ENCODE data around the gene LLCFC1.
"Not testable (repeated sequence)": the region's sequence is repeated elsewhere in the genome, so short reads cannot be mapped to it uniquely, and the experiment has no call there.

LLCFC1 gene

DNA sequence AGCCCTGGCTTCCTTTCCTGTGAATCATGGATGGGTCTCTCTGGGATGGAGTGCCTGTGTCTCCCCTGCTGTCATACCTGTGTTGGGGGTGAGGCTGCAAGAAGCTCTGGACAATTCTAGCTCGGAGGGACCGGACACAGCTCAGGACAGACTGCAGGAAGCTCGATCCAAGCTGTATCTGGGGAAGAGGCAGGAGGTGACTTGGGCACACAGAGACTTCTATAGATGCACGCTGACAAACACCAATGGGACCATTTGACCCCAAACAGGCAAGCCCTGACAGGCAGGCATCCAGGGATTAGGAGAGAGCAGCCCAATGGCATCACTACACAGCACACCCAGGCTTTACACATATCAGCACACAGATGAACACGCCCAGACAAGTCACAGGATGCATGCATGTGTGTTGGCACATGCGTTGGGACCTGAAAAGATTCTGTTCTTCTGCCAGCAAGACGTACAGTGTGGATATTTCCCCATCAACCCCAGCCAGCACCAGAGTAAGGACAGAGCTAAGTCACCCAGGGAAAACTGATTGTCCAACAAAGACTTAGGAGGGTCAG is 4.5 kb downstream of the LLCFC1 start:
- no peak for DNase-seq

DNA sequence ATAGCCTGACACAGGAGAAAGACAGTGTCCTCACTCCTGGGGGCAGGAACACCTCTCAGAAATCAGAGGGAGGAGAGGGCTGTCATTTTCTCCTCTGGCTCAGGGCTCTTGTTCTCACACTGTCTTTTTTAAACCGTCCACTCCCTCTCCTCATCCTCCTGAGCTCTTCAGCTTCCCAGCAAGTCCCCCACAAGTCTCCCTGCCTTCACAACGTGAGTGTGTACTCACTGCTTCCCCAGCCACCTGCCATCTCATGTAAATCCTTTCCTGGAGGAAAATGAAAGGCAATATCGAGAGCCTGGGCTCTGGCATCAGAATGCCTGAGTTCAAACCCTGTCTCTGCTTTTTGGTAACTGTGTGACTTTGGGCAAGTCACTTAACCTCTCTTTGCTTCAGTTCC is 5.7 kb downstream of the LLCFC1 start:
- no peak for DNase-seq

DNA sequence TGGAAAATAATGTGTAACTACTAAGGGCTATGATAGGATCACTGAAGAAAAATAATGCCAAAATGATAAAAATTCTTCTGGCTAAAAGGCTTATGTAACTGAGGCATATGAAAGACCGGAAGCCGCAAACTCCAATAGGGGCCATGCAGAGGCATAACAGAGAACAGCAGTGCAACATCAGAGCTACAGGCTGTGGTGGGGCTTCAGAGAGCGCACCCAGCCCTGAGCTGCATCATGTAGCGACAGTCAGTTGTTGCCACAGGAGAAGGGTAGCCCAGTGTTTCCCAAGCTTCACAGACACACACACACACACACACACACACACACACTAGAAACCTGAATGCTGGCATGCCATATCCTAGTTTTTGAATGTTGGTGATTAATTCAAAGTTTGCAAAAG is 9.3 kb downstream of the LLCFC1 start:
- DNase-seq = no peak

DNA sequence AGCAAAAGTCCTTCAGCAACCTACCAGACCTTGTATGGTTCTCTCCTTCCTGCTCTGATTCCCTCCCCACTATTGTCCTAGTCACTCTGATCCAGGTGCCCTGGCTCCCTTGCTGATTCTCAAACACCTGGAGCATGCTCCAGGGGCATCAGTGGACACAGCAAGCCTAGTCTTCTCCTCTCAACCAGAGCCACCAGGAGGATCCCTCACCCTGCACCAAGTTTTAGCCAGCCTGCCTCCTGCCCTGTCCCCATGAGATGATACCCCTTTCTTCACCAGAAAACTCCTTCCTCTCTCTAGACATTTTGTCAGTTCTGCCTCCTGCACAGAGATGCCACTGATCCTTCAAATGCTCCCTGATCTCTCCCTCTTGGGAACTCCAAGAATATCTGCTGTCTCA is 11.0 kb downstream of the LLCFC1 start:
- DNase-seq = no peak

DNA sequence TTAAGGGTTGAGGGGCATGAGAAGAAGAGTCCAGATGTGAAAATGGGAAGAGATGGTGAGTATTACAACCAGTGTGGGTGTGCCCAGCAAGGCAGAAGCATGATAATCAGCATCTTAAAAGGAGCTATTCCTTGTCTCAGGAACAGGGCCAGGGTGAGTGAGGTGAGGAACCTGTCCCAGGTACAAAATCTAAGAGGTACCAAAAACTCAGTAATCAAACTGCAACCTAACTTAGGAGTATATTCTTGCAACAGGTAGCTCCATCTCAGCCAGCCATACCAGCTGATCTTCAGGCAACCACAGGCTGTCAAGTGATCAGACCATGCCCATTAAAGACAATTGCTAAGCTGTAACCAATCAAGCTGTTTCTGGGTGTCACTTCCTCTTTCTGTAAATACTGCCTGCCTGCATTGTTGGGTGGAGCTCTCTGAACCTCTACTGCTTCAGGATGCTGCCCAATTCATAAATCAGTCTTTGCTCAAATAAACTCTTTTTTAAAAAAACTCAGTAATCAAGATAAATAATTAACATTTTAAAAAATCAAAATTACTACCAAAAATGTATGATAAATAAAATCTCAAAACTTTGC is 15.5 kb downstream of the LLCFC1 start:
- no peak for DNase-seq

DNA sequence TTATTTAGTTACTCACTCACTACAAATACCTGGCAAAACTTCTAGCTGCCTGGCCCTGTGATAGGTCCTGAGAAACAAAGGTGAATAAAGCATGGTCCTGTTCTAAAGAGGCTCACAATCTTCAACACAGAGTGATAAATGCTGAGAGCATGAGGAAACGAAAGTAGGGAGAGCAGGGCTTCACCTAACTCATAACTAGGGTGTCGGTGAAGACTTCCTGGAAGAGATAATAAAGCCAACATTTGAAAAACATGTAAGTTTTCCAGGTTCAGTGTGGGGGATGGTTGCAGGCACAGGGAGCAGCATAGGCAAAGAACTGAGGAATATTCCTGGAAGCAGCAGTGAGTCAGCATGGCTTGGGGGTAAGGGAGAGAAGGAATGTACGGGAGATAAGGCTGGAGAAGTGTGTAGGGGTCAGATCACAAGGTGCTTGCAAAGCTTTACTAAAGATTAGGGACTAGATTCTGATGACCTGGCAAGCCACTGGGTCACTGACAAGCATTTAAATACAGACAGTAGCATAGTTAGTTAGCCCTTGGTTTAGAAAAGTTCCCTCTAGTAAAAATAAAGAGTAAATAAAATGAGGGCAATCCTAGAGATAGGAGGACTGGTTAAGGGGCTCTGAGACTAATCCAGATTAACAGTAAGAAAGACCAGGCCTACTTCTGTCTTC is 17.8 kb downstream of the LLCFC1 start:
- no peak for DNase-seq

DNA sequence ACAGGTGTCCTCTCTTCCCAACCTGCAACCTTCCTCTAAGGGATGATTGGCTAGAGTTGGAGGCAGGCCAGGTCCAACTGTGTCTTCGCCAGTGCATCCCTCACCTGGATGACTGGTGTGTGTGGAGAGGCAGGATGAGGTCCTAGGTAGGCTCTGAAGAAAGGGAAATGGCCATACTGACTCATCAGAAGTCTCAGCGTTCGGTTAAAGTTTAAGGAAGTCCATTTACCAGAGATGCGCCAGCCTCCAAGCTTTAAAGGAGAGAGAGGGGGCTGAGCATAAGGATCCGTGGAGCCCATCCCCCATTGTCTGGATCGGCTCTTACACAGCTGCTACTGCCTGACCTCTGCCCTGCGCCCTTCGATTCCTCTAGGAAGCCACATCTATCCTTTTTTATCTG is 18.4 kb downstream of the LLCFC1 start:
- DNase-seq = no peak

DNA sequence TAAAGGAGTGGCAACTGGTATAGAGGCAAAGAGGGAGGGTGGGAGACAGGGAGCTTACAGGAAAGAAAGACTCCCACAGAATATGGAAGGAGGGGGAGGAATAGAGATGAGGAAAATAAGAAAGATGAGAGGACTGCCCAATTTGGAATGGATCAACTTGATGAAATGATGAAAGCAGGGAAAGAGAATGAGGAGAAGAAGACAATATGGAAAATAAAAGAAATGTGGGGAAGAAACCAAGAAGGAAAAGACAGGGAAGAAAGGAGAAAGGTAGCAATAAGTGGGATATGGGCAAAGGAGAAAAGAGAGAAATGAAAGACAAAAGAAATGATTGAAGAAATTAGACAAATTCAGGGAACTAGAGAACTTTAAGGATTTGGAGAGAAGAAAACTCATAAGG is 19.9 kb downstream of the LLCFC1 start:
- DNase-seq = no peak

DNA sequence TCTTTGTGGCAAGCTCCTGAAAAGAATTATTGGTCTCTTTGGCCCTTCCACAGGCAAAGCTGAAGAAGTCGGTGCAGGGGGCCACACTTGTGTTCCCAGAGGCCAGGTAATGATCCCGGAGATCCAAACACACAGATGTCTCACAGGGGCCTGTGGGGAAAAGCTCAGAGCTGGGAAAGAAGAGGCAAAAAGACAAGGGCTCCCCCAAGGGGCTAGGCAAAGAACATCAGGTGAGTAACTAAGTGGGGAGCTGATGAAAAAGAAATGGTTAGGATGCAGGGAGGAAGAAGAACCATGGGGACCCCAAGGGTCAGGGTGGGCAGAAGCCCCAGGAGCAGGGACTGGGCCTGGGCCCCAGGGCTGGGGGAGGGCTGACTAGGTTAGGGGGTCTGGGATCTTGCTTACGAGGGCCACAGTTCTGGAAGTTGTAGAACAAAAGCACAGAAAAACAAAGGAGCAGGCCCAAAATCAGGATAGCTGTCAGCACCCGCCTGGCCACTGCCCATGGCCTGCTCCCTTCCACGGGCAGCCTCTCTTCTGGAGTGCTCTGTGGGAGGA is 21.8 kb downstream of the LLCFC1 start:
- DNase-seq = no peak

DNA sequence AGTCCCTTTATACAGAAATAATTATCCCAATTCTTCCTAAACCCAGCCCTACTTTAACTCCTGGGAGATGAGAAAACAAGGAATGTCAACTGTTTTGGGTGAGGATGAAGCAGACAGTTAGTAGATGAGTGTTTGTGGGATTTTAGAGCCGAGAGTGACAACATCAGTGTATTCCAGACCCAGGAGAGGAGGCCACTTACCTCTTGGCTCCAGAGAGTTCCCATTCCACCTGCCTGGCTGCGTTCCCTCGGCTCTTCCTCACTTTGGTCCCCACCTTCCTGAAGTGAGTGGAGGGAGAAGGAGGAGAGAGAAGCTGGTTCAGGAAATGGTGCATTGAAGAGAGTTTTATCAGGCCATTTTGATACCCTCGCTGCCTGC is 22.3 kb downstream of the LLCFC1 start:
- no peak for DNase-seq

DNA sequence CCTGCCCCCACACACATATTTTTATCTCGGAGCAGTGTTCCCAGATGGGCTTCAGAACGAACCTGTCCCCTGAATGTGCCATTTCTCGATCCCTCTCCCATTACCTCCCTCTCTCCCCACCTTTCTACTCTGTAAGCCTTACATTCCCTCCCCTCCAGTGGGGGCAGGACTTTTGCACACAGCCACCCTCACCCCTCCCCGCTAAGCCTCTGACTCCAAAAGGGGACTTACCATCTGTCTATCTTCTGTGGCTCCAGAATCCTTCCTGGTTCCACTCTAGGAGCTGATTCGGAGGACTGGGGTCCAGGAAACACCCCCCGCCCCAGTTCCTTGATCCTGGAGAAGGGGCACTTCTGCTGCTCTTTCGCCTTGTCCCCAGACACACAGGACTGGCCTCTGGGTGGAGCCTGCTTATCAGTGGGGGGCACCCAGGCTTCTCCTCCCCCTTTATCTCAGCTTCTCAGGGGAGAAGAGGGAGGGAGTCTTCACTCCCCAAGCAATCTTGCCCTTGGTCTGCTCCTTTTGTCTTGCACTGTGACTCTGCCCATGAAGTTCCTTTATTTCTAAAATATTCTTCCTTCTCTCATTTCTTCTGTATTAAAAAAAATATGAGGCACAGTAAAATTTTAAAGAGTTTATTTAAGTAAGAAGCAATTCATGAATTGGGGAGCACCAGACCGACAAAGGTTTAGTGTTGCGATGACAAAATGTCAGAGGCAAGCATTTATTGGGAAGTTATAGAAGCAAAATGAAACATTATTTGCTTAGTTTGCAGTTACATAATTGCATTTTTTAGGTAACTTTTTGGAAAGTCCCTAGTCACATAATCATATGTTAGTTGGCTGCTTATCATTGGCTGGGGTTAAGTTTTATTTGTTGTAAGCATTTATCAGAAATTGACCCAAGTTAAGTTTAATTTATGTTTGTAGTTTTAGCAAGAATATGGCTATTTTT is 23.0 kb downstream of the LLCFC1 start, which contains the start of gene KEL:
TSS of gene KEL (minus strand) at position 391 of the 954 bp plus-strand sequence. CDS start at position 234, 157 bp downstream.
- no peak for DNase-seq

DNA sequence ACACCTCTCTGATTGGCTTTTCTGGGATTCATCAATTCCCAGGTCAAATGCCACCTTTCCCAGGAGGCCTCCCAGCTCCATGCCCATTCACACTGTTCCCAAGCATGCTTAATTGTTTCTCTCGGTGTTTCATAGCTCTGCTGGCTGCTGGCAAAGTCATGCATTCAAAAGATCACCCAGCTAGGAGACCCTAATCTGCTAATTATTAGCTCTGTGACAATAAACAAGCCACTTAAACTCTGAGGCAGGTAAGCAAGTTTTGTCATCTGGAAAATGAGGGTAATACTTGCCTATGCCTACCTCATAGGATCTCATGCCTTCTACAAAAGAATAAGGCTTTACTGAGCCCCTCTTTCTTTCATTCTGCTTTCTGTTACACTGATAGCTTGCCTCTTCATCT is 23.7 kb downstream of the LLCFC1 start:
- DNase-seq = no peak

DNA sequence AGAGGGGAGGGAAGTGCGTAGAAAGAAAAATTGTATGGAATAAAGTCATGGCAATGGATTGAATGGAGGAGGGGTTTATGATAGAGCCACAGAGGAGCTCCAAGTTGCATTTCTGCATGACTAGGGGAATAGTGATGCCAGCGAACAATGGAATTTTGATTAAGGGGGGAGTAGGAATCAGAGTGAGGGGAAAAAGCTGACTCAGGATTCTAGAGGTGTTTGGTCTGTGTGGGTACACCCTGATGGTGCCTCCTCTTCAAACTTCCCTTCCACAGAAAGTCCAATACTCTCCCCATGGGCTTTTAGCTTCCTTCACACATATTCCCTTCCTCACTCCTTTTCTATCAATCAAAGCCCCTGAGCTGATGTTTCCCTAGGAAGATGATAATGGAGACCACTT is 24.7 kb downstream of the LLCFC1 start:
- no peak for DNase-seq

DNA sequence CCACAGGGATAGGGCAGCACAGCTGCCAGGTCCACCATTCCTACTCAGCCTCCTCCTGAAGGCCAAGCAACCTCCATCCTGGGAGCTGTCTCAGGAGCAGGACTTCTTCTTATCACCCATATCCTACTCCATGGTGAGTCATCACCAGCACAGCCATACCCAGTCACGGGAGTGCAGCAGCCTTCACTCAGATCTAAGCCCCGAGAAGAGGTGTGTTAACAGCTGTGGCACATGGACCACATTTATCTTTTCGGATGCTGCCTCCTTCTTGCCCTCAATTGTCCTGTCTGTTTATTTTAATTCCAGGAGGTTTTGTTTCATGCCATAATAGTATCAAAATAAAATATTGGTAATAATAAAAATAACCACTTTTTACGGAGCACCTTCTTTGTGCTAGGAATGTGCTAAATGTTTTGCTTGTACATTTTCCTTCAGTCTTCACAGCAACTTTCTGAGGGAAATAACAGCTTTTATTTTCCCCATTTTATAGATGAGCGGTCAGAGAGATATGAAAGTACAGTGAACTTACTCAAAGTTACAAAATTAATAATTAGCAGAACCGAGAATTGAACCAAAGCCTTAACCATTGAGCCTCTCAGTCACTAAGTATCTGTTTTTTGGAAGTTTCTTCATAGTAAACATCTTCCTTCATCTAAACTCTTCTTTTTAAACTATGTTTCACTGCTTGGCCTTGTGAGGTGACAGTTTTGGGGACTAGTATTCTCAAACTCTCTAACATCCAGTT is 25.4 kb downstream of the LLCFC1 start:
- no peak for DNase-seq

DNA sequence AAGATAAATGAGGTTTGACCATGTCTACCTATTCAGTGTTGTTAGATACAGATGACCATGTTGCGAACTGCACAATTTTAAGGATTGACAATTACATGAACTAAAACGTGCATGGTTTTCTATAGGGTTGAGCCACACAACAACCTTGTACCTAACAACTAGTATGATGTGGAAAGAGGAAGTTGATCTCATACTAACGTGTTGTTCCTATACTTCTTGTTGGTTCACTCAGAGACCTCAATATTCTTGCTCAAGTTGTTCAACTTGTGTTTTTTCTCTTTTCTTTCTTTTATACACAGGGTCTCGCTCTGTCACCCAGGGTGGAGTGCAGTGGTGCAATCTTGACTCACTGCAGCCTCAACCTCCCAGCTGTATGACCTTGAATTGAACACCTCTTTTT is 28.9 kb downstream of the LLCFC1 start:
- DNase-seq = no peak

DNA sequence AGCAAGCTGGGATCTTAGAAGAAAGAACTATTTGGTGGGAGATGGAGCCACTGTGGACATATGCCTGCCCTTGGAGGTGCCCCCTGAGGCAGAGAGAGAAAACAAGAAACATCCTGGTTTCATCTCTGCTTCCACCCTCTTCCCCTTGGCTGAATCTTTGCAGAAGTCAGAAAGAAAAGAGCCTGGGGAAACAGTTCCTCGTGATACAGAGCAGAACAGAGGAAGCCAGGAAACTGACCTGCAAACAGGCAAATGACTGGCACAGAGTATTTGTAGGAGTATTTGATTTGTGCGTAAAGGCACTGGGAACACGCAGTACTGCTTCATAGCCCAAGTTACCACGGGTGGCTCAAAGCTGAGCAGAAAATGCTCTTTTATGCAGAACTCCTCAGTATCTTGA is 29.9 kb downstream of the LLCFC1 start:
- DNase-seq = no peak

DNA sequence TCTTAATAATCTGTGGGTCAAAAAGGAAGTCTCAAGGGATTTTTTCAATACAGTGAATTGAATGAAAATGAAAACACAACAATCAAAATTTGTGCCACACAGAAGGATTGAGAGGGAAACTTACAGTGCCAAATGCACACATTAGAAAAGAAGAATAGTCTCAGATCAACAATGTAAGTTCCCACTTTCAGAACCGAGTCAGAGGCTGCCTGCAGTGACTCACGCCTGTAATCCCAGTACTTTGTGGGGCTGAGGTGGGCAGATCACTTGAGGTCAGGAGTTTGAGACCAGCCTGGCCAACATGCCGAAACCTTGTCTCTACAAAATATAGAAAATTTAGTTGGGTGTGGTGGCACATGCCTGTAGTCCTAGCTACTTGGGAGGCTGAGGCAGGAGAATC is 35.3 kb downstream of the LLCFC1 start:
- no peak for DNase-seq

DNA sequence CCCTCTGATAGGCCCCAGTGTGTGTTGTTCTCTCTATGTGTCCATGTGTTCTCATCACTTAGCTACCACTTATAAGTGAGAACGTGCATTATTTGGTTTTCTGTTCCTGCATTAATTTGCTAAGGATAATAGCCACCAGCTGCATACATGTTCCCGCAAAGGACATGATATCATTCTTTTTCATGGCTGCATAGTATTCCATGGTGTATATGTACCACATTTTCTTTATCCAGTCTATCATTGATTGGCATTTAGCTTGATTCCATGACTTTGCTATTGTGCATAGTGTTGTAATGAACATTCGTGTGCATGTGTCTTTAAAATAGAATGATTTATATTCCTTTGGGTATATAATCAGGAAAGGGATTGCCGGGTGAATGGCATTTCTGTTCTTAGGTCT is 39.1 kb downstream of the LLCFC1 start:
- not testable (repeated sequence) for DNase-seq

DNA sequence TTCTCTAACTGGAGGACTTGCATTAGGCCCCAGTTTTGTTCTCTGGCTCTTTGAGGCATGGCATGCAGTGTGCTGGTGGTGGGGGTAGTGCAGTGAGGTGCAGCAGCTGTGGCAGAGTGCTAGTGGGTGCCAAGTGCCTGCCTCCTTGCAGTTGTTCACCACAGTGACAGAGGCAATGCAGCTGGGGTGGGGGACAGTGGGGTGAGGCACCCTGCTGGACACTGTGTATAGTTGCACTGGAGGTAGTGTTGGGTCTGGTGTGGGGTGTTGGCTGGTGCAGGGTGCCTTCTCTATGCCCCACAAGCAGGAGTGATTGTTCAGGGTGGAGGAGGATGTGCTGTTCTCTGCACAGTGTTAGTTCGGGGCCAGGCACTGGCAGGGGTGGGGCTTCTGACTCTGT is 44.5 kb downstream of the LLCFC1 start:
- DNase-seq = no peak

DNA sequence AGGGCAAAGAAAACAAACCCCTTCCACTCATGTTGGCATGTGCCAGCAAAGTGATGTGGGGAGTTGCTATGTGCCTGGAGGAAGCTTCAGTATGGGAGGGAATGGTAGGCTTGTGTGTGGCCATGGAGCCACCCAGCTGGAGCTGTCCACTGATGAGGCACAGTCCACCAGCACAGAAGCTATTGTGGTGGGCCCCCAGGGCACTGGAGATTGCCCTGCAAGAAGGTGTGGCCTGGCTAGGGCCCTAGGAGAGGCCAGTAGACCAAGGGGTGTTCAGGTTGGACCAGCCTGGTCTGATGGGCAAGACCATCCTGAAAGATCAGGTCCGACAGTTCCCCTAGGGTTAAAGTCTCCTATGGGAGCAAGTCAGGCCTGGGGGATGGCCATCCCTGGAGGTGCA is 45.0 kb downstream of the LLCFC1 start:
- no peak for DNase-seq

All from activated CD4-positive, alpha-beta T cell treated with anti-CD3 and anti-CD28 coated beads, Interleukin-2, amount 50 U/mL, for 4 hours (primary cell).